ENCODE measurements around the gene SH3D19. TPM values are rescaled to one million over a fixed set of nuclear protein-coding genes. Genes with fewer than 3 reads are reported as not detected.
A peak's percentile ranks its signal among the peaks of the same experiment; 100 is the strongest.

SH3D19 gene
- total RNA-seq, 1 donor from 2014 or later: 32.0 TPM

DNA sequence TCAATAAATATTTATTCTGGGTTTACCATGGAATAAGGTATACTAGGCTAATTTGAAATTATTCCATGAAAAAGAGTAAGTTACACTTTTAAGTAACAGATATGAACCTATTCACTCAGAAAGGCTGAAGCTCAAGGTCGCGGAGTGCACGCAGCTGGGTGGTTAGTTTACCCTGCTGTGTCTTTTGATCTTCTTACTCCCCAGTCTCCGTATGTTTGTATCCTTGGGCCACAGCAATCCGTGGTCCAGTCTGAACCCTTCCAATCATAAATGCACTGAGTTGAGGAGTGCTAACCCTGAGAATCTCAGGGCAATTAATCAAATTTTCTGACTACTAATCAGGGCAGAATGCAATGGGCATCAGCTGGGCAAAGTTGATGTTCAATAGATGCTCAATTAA, 192.1 kb downstream of the SH3D19 start:
- Mint-ChIP-seq H3K4me3 (ENCODE audit: unreplicated experiment) (no peak overlapping the region), H3K27me3 (ENCODE audit: low read depth) (no peaks in the 10 kb centered on the region), H3K36me3 (ENCODE audit: low read depth) (peaks cover 10% of the 10 kb centered on the region), H3K9me3 (ENCODE audit: low read depth) (no peaks in the 10 kb centered on the region), H3K27ac (ENCODE audit: unreplicated experiment) (no peak overlapping the region), H3K4me1 (ENCODE audit: low read depth) (no peaks in the 10 kb centered on the region)
- no peak for DNase-seq (ENCODE audit: low spot score)
- TF ChIP-seq, protein P1, sequence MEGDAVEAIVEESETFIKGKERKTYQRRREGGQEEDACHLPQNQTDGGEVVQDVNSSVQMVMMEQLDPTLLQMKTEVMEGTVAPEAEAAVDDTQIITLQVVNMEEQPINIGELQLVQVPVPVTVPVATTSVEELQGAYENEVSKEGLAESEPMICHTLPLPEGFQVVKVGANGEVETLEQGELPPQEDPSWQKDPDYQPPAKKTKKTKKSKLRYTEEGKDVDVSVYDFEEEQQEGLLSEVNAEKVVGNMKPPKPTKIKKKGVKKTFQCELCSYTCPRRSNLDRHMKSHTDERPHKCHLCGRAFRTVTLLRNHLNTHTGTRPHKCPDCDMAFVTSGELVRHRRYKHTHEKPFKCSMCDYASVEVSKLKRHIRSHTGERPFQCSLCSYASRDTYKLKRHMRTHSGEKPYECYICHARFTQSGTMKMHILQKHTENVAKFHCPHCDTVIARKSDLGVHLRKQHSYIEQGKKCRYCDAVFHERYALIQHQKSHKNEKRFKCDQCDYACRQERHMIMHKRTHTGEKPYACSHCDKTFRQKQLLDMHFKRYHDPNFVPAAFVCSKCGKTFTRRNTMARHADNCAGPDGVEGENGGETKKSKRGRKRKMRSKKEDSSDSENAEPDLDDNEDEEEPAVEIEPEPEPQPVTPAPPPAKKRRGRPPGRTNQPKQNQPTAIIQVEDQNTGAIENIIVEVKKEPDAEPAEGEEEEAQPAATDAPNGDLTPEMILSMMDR (IDR thresholded peaks at IDR 0.05): no peak

DNA sequence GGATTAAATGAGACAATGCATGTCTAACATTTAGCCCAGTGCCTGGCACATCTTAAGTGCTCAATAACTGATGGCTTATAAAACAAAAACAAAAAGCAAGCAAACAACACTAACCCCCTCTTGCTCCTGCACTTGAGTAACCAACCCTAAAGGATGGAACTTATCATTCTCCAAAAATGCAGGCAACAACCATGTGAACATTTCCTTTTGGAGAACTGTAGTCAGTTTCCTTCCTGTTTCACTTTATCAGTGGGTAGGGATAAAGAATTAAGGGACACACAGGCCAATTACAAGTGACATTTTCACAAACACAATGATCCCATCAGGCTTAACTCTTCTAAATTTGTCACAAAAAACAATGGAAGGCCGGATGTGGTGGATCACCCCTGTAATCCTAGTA, 195.6 kb downstream of the SH3D19 start:
- TF ChIP-seq, protein P1 (IDR thresholded peaks at IDR 0.05): no peak
- Mint-ChIP-seq H3K27me3 (ENCODE audit: low read depth) (no peaks in the 10 kb centered on the region), H3K27ac (ENCODE audit: unreplicated experiment) (no peak overlapping the region), H3K9me3 (ENCODE audit: low read depth) (no peaks in the 10 kb centered on the region), H3K36me3 (ENCODE audit: low read depth) (peaks cover 25% of the 10 kb centered on the region), H3K4me3 (ENCODE audit: unreplicated experiment) (no peak overlapping the region), H3K4me1 (ENCODE audit: low read depth) (no peaks in the 10 kb centered on the region)
- DNase-seq (ENCODE audit: low spot score): no peak

DNA sequence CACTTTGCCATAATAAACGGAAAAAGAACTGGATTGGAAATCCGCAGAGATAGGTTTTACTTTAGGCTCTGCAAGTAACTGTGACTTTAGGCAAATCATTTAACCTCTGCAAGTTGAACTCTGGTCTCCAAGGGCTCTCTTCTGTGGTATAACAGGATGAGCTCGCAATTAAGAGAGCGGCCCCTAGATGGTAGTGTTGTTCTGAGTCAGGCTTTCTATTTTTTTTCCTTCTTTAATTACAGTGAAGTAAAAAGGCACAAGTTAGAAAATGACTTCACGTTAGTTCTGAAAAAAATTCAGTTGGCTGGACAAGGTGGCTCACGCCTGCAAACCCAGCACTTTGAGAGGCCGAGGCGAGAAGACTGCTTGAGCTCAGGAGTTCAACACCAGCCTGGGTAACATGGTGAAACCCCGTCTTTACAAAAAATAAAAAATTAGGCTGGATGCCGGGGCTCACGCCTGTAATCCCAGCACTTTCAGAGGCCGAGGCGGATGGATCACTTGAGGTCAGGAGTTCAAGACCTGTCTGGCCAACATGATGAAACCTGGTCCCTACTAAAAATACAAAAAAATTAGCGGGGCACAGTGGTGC, 207.9 kb downstream of the SH3D19 start:
- Mint-ChIP-seq H3K4me3 (ENCODE audit: unreplicated experiment) (no peak overlapping the region), H3K4me1 (ENCODE audit: low read depth) (peaks cover 23% of the 10 kb centered on the region), H3K36me3 (ENCODE audit: low read depth) (peaks cover 5% of the 10 kb centered on the region), H3K9me3 (ENCODE audit: low read depth) (no peaks in the 10 kb centered on the region), H3K27ac (ENCODE audit: unreplicated experiment) (no peak overlapping the region), H3K27me3 (ENCODE audit: low read depth) (no peaks in the 10 kb centered on the region)
- no peak for DNase-seq (ENCODE audit: low spot score)
- TF ChIP-seq, protein P1 (IDR thresholded peaks at IDR 0.05): peak; percentile 96

DNA sequence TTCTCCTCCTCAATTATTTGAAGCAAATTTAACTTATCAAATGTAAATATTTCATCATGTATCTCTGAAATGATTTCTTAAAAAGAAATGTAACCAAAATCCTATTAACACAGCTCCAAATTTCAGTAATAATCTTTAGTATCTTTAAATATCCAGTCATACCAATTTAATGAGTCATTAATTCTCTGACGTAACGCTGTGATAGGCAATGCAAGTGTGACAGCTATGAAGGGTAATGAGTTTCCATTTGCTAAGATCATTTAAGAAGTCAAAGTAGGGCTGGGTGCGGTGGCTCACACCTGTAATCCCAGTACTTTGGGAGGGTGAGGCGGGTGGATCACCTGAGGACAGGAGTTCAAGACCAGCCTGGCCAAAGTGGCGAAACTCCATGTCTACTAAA, 210.4 kb downstream of the SH3D19 start:
- H3K27me3 Mint-ChIP-seq (ENCODE audit: low read depth): no peaks in the 10 kb centered on the region
- H3K27ac Mint-ChIP-seq (ENCODE audit: unreplicated experiment): peak overlapping the region; percentile 60
- no peaks in the 10 kb centered on the region for H3K9me3 Mint-ChIP-seq (ENCODE audit: low read depth)
- no peak overlapping the region for H3K4me3 Mint-ChIP-seq (ENCODE audit: unreplicated experiment)
- peaks cover 15% of the 10 kb centered on the region for H3K4me1 Mint-ChIP-seq (ENCODE audit: low read depth)
- DNase-seq (ENCODE audit: low spot score): no peak
- H3K36me3 Mint-ChIP-seq (ENCODE audit: low read depth): peaks cover 3% of the 10 kb centered on the region
- TF ChIP-seq, protein P1 (IDR thresholded peaks at IDR 0.05): no peak

DNA sequence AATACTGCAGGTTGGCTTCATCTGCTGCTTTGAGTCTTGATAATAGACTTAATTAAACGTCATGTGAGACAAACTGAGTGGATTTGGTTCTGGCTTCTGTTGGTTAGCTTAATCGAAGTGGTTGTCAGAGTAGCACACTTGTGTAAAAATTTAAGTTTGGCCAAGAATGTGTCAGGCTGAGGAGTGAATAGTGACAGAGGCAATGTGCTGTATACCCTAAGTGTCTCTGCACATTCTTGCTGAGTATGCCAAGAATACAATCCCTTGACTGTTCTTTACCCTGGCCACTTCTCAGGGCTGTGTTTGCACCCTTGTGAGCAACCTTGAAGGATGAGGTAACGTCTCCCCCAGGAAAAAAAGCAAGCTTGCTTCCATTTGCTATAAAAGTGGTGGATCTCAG, 211.1 kb downstream of the SH3D19 start:
- DNase-seq (ENCODE audit: low spot score): no peak
- Mint-ChIP-seq H3K36me3 (ENCODE audit: low read depth) (no peaks in the 10 kb centered on the region), H3K27ac (ENCODE audit: unreplicated experiment) (peak overlapping the region; percentile 60), H3K9me3 (ENCODE audit: low read depth) (no peaks in the 10 kb centered on the region), H3K4me1 (ENCODE audit: low read depth) (peaks cover 15% of the 10 kb centered on the region), H3K27me3 (ENCODE audit: low read depth) (no peaks in the 10 kb centered on the region), H3K4me3 (ENCODE audit: unreplicated experiment) (no peak overlapping the region)
- TF ChIP-seq, protein P1 (IDR thresholded peaks at IDR 0.05): no peak
